Mesendoderm (in vitro differentiated cells): ENCODE results near the gene CAPZB.

ENCODE experiments used
- DNase-seq: peaks from one replicate; pipeline ENCODE4 v3.0.0; 2013
- H2AK5ac ChIP-seq: 2 replicates; pipeline ENCODE4 v1.6.1; 2013; ENCODE audit warnings: low read length, inconsistent platforms
- H2BK120ac ChIP-seq: 2 replicates; pipeline ENCODE4 v1.6.1; 2013; ENCODE audit warnings: low read depth, mild to moderate bottlenecking, low read length, moderate library complexity, mixed read lengths
- H2BK15ac ChIP-seq: replicated peaks from 2 replicates; pipeline ENCODE4 v1.6.1; 2013; ENCODE audit warnings: low read depth, mild to moderate bottlenecking, moderate library complexity
- H2BK5ac ChIP-seq: 2 replicates; pipeline ENCODE4 v1.6.1; 2013; ENCODE audit warnings: low read length, inconsistent platforms
- H3K18ac ChIP-seq: 2 replicates; pipeline ENCODE4 v1.6.1; 2013; ENCODE audit warnings: mild to moderate bottlenecking, low read length, mixed read lengths
- H3K23ac ChIP-seq: one replicate; pipeline ENCODE4 v1.6.1; 2013; ENCODE audit warnings: low read length
- H3K27ac ChIP-seq: 2 replicates; pipeline ENCODE4 v1.5.1; 2013; ENCODE audit warnings: low read depth, mild to moderate bottlenecking, inconsistent platforms, low read length, moderate library complexity
- H3K27me3 ChIP-seq: 2 replicates; pipeline ENCODE4 v1.6.1; 2013; ENCODE audit warnings: low read length, control low read depth, mild to moderate bottlenecking, inconsistent platforms; ENCODE audit not compliant: insufficient read depth, poor library complexity
- H3K36me3 ChIP-seq: 2 replicates; pipeline ENCODE4 v1.6.1; 2013; ENCODE audit warnings: low read length, inconsistent platforms; ENCODE audit not compliant: control insufficient read depth, insufficient read depth
- H3K4ac ChIP-seq: one replicate; pipeline ENCODE4 v1.6.1; 2013; ENCODE audit warnings: low read depth, mild to moderate bottlenecking, low read length, moderate library complexity
- H3K4me1 ChIP-seq: 2 replicates; pipeline ENCODE4 v1.6.1; 2013; ENCODE audit warnings: low read depth, low read length, inconsistent platforms; ENCODE audit not compliant: control insufficient read depth
- H3K4me2 ChIP-seq: 2 replicates; pipeline ENCODE4 v1.6.1; 2013; ENCODE audit warnings: low read length
- H3K4me3 ChIP-seq: 2 replicates; pipeline ENCODE4 v1.5.1; 2013; ENCODE audit warnings: mild to moderate bottlenecking, low read length
- H3K56ac ChIP-seq: one replicate; pipeline ENCODE4 v1.6.1; 2013; ENCODE audit warnings: low read length
- H3K79me1 ChIP-seq: 2 replicates; pipeline ENCODE4 v1.6.1; 2013; ENCODE audit warnings: low read length, inconsistent platforms
- H3K79me2 ChIP-seq: 2 replicates; pipeline ENCODE4 v1.6.1; 2013; ENCODE audit warnings: mild to moderate bottlenecking, low read length; ENCODE audit not compliant: control insufficient read depth, insufficient read depth
- H3K9ac ChIP-seq: 2 replicates; pipeline ENCODE4 v1.6.1; 2013; ENCODE audit warnings: low read length, inconsistent platforms
- H4K5ac ChIP-seq: one replicate; pipeline ENCODE4 v1.6.1; 2013; ENCODE audit warnings: low read length
- H4K8ac ChIP-seq: one replicate; pipeline ENCODE4 v1.6.1; 2013; ENCODE audit warnings: low read depth, mild to moderate bottlenecking, control low read depth, low read length, moderate library complexity
- WGBS: extraction: QIAGEN DNeasy Blood & Tissue Kit; methylation state at CpG from one replicate; pipeline ENCODE4 v1.1.7; 2013; ENCODE audit warnings: low lambda C conversion rate, missing lambda C conversion rate; ENCODE audit not compliant: insufficient coverage; ENCODE audit errors: extremely low coverage; 5-methylcytosine and 5-hydroxymethylcytosine counted together

Gene CAPZB

DNA sequence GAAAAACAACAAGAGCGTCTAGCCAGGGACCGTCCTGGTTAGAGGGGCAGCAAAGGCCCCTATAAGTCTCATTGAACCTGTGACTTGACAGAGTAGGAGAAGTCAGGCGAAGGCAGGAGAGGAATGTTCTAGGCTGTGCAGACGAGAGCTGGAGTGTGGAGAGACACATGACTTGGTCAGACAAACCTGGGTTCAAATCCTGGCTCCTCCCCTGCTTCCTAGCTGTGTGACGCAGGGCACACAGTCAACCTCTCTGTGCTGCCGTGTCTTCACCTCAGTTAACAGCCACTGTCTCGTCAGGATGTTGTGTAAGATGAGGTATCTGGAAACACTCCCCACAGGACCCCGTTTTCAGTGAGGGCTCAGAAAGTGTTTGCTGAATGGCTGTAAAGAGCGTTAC, 157.6 kb downstream of the CAPZB start:
- Histone ChIP-seq H3K56ac (no peak overlapping the region), H3K23ac (no peak overlapping the region), H2BK120ac (no peak overlapping the region), H4K8ac (no peak overlapping the region), H3K36me3 (peaks cover 3% of the 10 kb centered on the region), H3K4me2 (no peak overlapping the region), H3K9ac (no peak overlapping the region), H3K27me3 (no peaks in the 10 kb centered on the region), H2BK15ac (no peak overlapping the region), H2BK5ac (no peak overlapping the region), H3K18ac (no peak overlapping the region), H3K79me1 (no peaks in the 10 kb centered on the region), H3K4me1 (no peaks in the 10 kb centered on the region), H3K4ac (no peak overlapping the region), H3K79me2 (no peaks in the 10 kb centered on the region), H4K5ac (no peak overlapping the region), H3K27ac (no peak overlapping the region), H3K4me3 (no peak overlapping the region), H2AK5ac (no peak overlapping the region)
- no peak for DNase-seq
- no CpG with 5 or more reads among the region's 9 CpGs for WGBS

- Histone ChIP-seq H2BK15ac (no peak overlapping the region), H2BK120ac (no peak overlapping the region), H4K5ac (no peak overlapping the region), H2BK5ac (no peak overlapping the region), H3K9ac (no peak overlapping the region), H3K18ac (no peak overlapping the region), H3K36me3 (peaks cover 3% of the 10 kb centered on the region), H3K27ac (no peak overlapping the region), H3K4ac (no peak overlapping the region), H3K4me2 (no peak overlapping the region), H3K23ac (no peak overlapping the region), H3K79me1 (no peaks in the 10 kb centered on the region), H3K4me1 (no peaks in the 10 kb centered on the region), H4K8ac (no peak overlapping the region), H3K56ac (no peak overlapping the region), H3K27me3 (no peaks in the 10 kb centered on the region), H3K79me2 (no peaks in the 10 kb centered on the region), H2AK5ac (no peak overlapping the region), H3K4me3 (no peak overlapping the region)
- WGBS, result no CpG with 5 or more reads among the region's 16 CpGs
- no peak for DNase-seq
Observed at GRCh38 chr1:19327301-19327700, 158.0 kb downstream of the CAPZB start.

DNA sequence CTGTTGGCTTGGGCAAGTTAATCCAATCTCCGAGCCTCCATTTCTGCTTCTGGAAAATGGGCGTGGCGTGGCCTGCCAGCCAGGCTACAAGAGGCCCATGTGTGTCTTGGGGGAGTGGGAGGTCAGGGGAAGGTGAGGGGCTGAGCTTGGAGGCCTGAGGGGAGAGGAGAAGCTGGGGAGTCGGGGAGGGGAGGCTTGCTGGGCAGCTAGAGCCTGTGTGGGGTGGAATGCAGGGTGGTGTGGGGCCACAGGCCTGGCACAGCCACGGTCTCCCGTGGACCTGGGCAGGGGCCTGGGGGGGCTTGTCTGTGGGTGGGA, 158.6 kb downstream of the CAPZB start:
- Histone ChIP-seq H3K27ac (no peak overlapping the region), H4K8ac (no peak overlapping the region), H3K9ac (no peak overlapping the region), H3K4me2 (no peak overlapping the region), H2BK15ac (no peak overlapping the region), H2AK5ac (no peak overlapping the region), H3K27me3 (no peaks in the 10 kb centered on the region), H3K4me1 (no peaks in the 10 kb centered on the region), H3K23ac (no peak overlapping the region), H3K56ac (no peak overlapping the region), H2BK5ac (no peak overlapping the region), H3K18ac (no peak overlapping the region), H3K4ac (no peak overlapping the region), H3K79me2 (no peaks in the 10 kb centered on the region), H2BK120ac (no peak overlapping the region), H3K4me3 (no peak overlapping the region), H3K36me3 (peaks cover 3% of the 10 kb centered on the region), H3K79me1 (no peaks in the 10 kb centered on the region), H4K5ac (no peak overlapping the region)
- DNase-seq, result no peak
- WGBS, result no CpG with 5 or more reads among the region's 6 CpGs

- no peaks in the 10 kb centered on the region for H3K79me2 ChIP-seq
- H3K9ac ChIP-seq, result no peak overlapping the region
- no peak overlapping the region for H2BK120ac ChIP-seq
- H3K56ac ChIP-seq, result no peak overlapping the region
- no peak overlapping the region for H4K8ac ChIP-seq
- no peak overlapping the region for H4K5ac ChIP-seq
- H3K79me1 ChIP-seq, result no peaks in the 10 kb centered on the region
- H3K4me2 ChIP-seq, result no peak overlapping the region
- no peak overlapping the region for H3K4ac ChIP-seq
- no CpG with 5 or more reads among the region's 32 CpGs for whole genome bisulfite sequencing
- no peaks in the 10 kb centered on the region for H3K4me1 ChIP-seq
- H3K36me3 ChIP-seq, result peaks cover 3% of the 10 kb centered on the region
- no peak overlapping the region for H3K4me3 ChIP-seq
- H3K18ac ChIP-seq, result no peak overlapping the region
- DNase-seq, result no peak
- H3K27me3 ChIP-seq, result no peaks in the 10 kb centered on the region
- H2AK5ac ChIP-seq, result no peak overlapping the region
- H2BK5ac ChIP-seq, result no peak overlapping the region
- no peak overlapping the region for H3K27ac ChIP-seq
- H3K23ac ChIP-seq, result no peak overlapping the region
- no peak overlapping the region for H2BK15ac ChIP-seq
Observed at GRCh38 chr1:19325958-19326747, 159.2 kb downstream of the CAPZB start.

- no peak overlapping the region for H4K8ac ChIP-seq
- no peak overlapping the region for H3K27ac ChIP-seq
- H3K4me2 ChIP-seq, result no peak overlapping the region
- no peaks in the 10 kb centered on the region for H3K4me1 ChIP-seq
- H2BK15ac ChIP-seq, result no peak overlapping the region
- H3K56ac ChIP-seq, result no peak overlapping the region
- no peak overlapping the region for H3K9ac ChIP-seq
- no peak overlapping the region for H2AK5ac ChIP-seq
- DNase-seq, result no peak
- H3K18ac ChIP-seq, result no peak overlapping the region
- no peak overlapping the region for H3K23ac ChIP-seq
- H3K27me3 ChIP-seq, result no peaks in the 10 kb centered on the region
- H2BK5ac ChIP-seq, result no peak overlapping the region
- no peak overlapping the region for H3K4ac ChIP-seq
- WGBS, result no CpG with 5 or more reads among the region's 19 CpGs
- H3K4me3 ChIP-seq, result no peak overlapping the region
- no peaks in the 10 kb centered on the region for H3K79me2 ChIP-seq
- no peak overlapping the region for H4K5ac ChIP-seq
- no peaks in the 10 kb centered on the region for H3K79me1 ChIP-seq
- H3K36me3 ChIP-seq, result peaks cover 3% of the 10 kb centered on the region
- no peak overlapping the region for H2BK120ac ChIP-seq
Observed at GRCh38 chr1:19325368-19325957, 159.9 kb downstream of the CAPZB start.

- Histone ChIP-seq H3K56ac (no peak overlapping the region), H3K27ac (no peak overlapping the region), H2BK120ac (no peak overlapping the region), H3K79me1 (no peaks in the 10 kb centered on the region), H3K36me3 (peaks cover 3% of the 10 kb centered on the region), H3K4ac (no peak overlapping the region), H3K4me3 (no peak overlapping the region), H4K8ac (no peak overlapping the region), H3K4me1 (no peaks in the 10 kb centered on the region), H2AK5ac (no peak overlapping the region), H3K79me2 (no peaks in the 10 kb centered on the region), H3K4me2 (no peak overlapping the region), H2BK15ac (no peak overlapping the region), H3K27me3 (no peaks in the 10 kb centered on the region), H4K5ac (no peak overlapping the region), H3K18ac (no peak overlapping the region), H2BK5ac (no peak overlapping the region), H3K9ac (no peak overlapping the region), H3K23ac (no peak overlapping the region)
- DNase-seq, result no peak
- no CpG with 5 or more reads among the region's 9 CpGs for WGBS
Observed at GRCh38 chr1:19324665-19324990, 160.7 kb downstream of the CAPZB start.
